GM12801 (cell line): ENCODE results near the gene C3orf70.

ENCODE experiments used
- CTCF ChIP-seq: IDR thresholded peaks from one replicate; pipeline ENCODE4 v1.5.1; 2011; ENCODE audit warnings: control low read depth; ENCODE audit not compliant: insufficient read length; ENCODE audit errors: extremely low read depth

Gene C3orf70

GRCh38 chr3:185094697-185095096 lies 58.2 kb downstream of the C3orf70 start:
- TF ChIP-seq CTCF: no peak

- TF ChIP-seq CTCF: no peak
These were observed 59.7 kb downstream of the C3orf70 start for GRCh38 chr3:185093116-185093515.

- TF ChIP-seq CTCF: no peak
These were observed 62.0 kb downstream of the C3orf70 start for GRCh38 chr3:185090811-185091210.

- TF ChIP-seq CTCF: no peak
These were observed 63.1 kb downstream of the C3orf70 start for GRCh38 chr3:185089751-185090150.

- no peak for TF ChIP-seq CTCF
These were observed 63.5 kb downstream of the C3orf70 start for GRCh38 chr3:185089343-185089742.

- no peak for TF ChIP-seq CTCF
These were observed 65.4 kb downstream of the C3orf70 start for GRCh38 chr3:185087419-185087818.

GRCh38 chr3:185084901-185085300 lies 68.0 kb downstream of the C3orf70 start:
- no peak for TF ChIP-seq CTCF

- no peak for TF ChIP-seq CTCF
These were observed 68.5 kb downstream of the C3orf70 start for GRCh38 chr3:185084402-185084801.
